Panc1 (cell line): ENCODE data around the gene PCNX1. TPM values are rescaled to one million over a fixed set of nuclear protein-coding genes. Genes with fewer than 3 reads are reported as not detected.

Source experiments
- ATAC-seq: fragments of 200-7000 bp; cut with Tn5 transposase; 2 replicates; pipeline ENCODE4 v1.9.1; 2020; ENCODE audit warnings: mild to moderate bottlenecking, moderate library complexity
- BruUV-seq: library from RNA; stranded (reverse); fragments of 400-500 nt; replicated peaks from 2 replicates; lab custom pipeline; 2021; lab: Mats Ljungman, UMichigan
- CTCF ChIA-PET: fragments of 300-600 bp; sonication (Branson Sonifier 250); formaldehyde crosslinking; loops from one replicate; lab custom pipeline; 2022; ENCODE audit warnings: antibody characterized with exemption; lab: Charles Lee
- POLR2A ChIA-PET: fragments of 300-600 bp; sonication (Branson Sonifier 250); formaldehyde crosslinking; loops from one replicate; lab custom pipeline; 2022; ENCODE audit warnings: antibody characterized with exemption; lab: Charles Lee
- DNase-seq: peaks from one replicate; pipeline ENCODE4 v3.0.0-alpha.2; 2010; ENCODE audit warnings: low read depth, low spot score
- H3K27ac ChIP-seq: 2 replicates; pipeline ENCODE4 v1.5.1; 2011; ENCODE audit warnings: mild to moderate bottlenecking, low read length, inconsistent platforms
- H3K27me3 ChIP-seq: fragments of 200-500 bp; sonication (Bioruptor generic); 2 replicates; pipeline ENCODE4 v1.6.0; 2014; ENCODE audit warnings: low read length, inconsistent platforms; ENCODE audit not compliant: control insufficient read depth, insufficient read depth
- H3K36me3 ChIP-seq: fragments of 200-500 bp; sonication (Bioruptor generic); 2 replicates; pipeline ENCODE4 v1.5.1; 2014; ENCODE audit warnings: inconsistent platforms, mild to moderate bottlenecking, low read length, moderate library complexity; ENCODE audit not compliant: control insufficient read depth, insufficient read depth
- H3K4me1 ChIP-seq: 2 replicates; pipeline ENCODE4 v1.5.1; 2011; ENCODE audit warnings: inconsistent platforms, mild to moderate bottlenecking, low read length, moderate library complexity; ENCODE audit not compliant: control insufficient read depth, insufficient read depth
- H3K4me3 ChIP-seq, 2 experiments: 2 replicates each; pipeline ENCODE4 v1.5.1; 2011 to 2012; ENCODE audit warnings: low read depth in 2 of 2, low read length in 2 of 2, mild to moderate bottlenecking in 2 of 2, inconsistent platforms in 1 of 2, moderate library complexity in 1 of 2
- H3K9me3 ChIP-seq: fragments of 200-500 bp; sonication (Bioruptor generic); 2 replicates; pipeline ENCODE4 v1.5.1; 2014; ENCODE audit warnings: low read depth, mild to moderate bottlenecking, inconsistent platforms, low read length, moderate library complexity; ENCODE audit not compliant: control insufficient read depth, insufficient read depth
- CTCF ChIP-seq: fragments of 450-650 bp; IDR thresholded peaks from 2 replicates; pipeline ENCODE4 v1.5.1; 2017; ENCODE audit warnings: mild to moderate bottlenecking
- POLR2AphosphoS5 ChIP-seq: IDR thresholded peaks from 2 replicates; pipeline ENCODE4 v1.6.1; 2012; ENCODE audit warnings: mild to moderate bottlenecking, low read depth, low read length, moderate library complexity
- REST ChIP-seq, 2 experiments: IDR thresholded peaks; 2 replicates each; pipeline ENCODE4 v1.6.1; 2011 to 2012; ENCODE audit warnings: low read depth in 2 of 2, control low read depth in 1 of 2, low read length in 1 of 2, mild to moderate bottlenecking in 1 of 2, moderate library complexity in 1 of 2; ENCODE audit not compliant: insufficient read depth in 1 of 2
- SIN3A ChIP-seq: IDR thresholded peaks from 2 replicates; pipeline ENCODE4 v1.6.1; 2012; ENCODE audit warnings: low read depth, mild to moderate bottlenecking, low read length, moderate library complexity, borderline replicate concordance; ENCODE audit not compliant: insufficient read depth
- TCF7L2 ChIP-seq: IDR thresholded peaks from 2 replicates; pipeline ENCODE4 v1.6.1; 2011; ENCODE audit warnings: mild to moderate bottlenecking, low read depth, low read length, inconsistent platforms
- in situ Hi-C: cut with HindIII; loops from 2 replicates; pipeline ENCODE4 v1.10.0; 2016; ENCODE audit warnings: low sequenced_read_pairs, low pct_unique_long_range_greater_than_20kb
- intact Hi-C: fragments of 100-400 bp; cut with micrococcal nuclease; formaldehyde crosslinking; loops from one replicate; pipeline ENCODE4 v1.10.0; 2022; ENCODE audit not compliant: unreplicated experiment
- total RNA-seq: library from RNA; stranded (reverse); gene quantifications from one replicate; pipeline ENCODE4 v1.2.1, GENCODE V29; 2021; ENCODE audit not compliant: unreplicated experiment

Gene PCNX1
- total RNA-seq, 1 experiment from 2014 or later, result 30.5 TPM

GRCh38 chr14:71001742-71002141, 94.5 kb downstream of the PCNX1 start:
- TF ChIP-seq TCF7L2 (no peak), CTCF (no peak), SIN3A (no peak), POLR2AphosphoS5 (no peak), REST (IDR thresholded peaks at IDR 0.05; ENCODE audit: insufficient read depth in 1 of 2, low read depth in 2 of 2, low read length in 1 of 2) (no peak)
- intact Hi-C loops, result no loop called here
- Histone ChIP-seq H3K27me3 (no peaks in the 10 kb centered on the region), H3K36me3 (no peaks in the 10 kb centered on the region), H3K4me3 (no peak overlapping the region), H3K9me3 (no peaks in the 10 kb centered on the region), H3K4me1 (no peaks in the 10 kb centered on the region), H3K27ac (no peak overlapping the region; the same call in 1 of the 2 replicates)
- ATAC-seq (no peak), DNase-seq (no peak)
- no TSS peak for BruUV-seq
- in situ Hi-C loops, result no loop called here
- ChIA-PET CTCF (no interaction called here), POLR2A (no interaction called here)

GRCh38 chr14:71003156-71003555, 95.9 kb downstream of the PCNX1 start:
- Histone ChIP-seq H3K27ac (no peak overlapping the region), H3K27me3 (no peaks in the 10 kb centered on the region), H3K36me3 (no peaks in the 10 kb centered on the region), H3K9me3 (no peaks in the 10 kb centered on the region), H3K4me3 (no peak overlapping the region), H3K4me1 (no peaks in the 10 kb centered on the region)
- no peak for ATAC-seq
- BruUV-seq, result no TSS peak
- DNase-seq, result no peak
- no peak for TF ChIP-seq POLR2AphosphoS5
- no peak for TF ChIP-seq SIN3A
- TF ChIP-seq CTCF, result no peak
- no peak for TF ChIP-seq REST (IDR thresholded peaks at IDR 0.05; ENCODE audit: insufficient read depth in 1 of 2, low read depth in 2 of 2, low read length in 1 of 2)
- no peak for TF ChIP-seq TCF7L2
- in situ Hi-C loops (no loop called here), intact Hi-C loops (no loop called here)
- POLR2A ChIA-PET, result no interaction called here
- CTCF ChIA-PET, result no interaction called here
